ENCODE results near the gene ADAM19.
A peak's percentile ranks its signal among the peaks of the same experiment; 100 is the strongest.

ADAM19 gene

GRCh38 chr5:157506066-157506590, 69.4 kb downstream of the ADAM19 start:
- Histone ChIP-seq H3K36me3 (peaks cover 0 to 11% (median 1%) of the 10 kb centered on the region in 11 experiments; a peak in 7 of 22 replicates), H3K4me2 (peak overlapping the region; percentile 68 to 89 (median 82)), H3K9me3 (replicated peaks in 1 of 11) (peaks cover 0 to 14% (median 9%) of the 10 kb centered on the region in 11 experiments; a peak in 11 of 22 replicates), H4K20me1 (no peaks in the 10 kb centered on the region), H3K4me3 (no peak overlapping the region), H3K27me3 (no peaks in the 10 kb centered on the region), H3K4me1 (peaks cover 63 to 94% (median 90%) of the 10 kb centered on the region in 10 experiments), H3K9ac (peak overlapping the region in 8 of 11 experiments; percentile 6 to 68 (median 34); a peak in 12 of 22 replicates), H3K27ac (peak overlapping the region in 8 of 11 experiments; percentile 34 to 86 (median 75); a peak in 15 of 22 replicates)
- TF ChIP-seq Cebpa-rat (IDR thresholded peaks at IDR 0.05) = no peak

- H3K4me1 ChIP-seq = peaks cover 65 to 98% (median 96%) of the 10 kb centered on the region in 10 experiments
- peaks cover 0 to 11% (median 9%) of the 10 kb centered on the region in 11 experiments; a peak in 11 of 22 replicates for H3K9me3 ChIP-seq (replicated peaks in 1 of 11)
- peak overlapping the region in 8 of 11 experiments; percentile 6 to 68 (median 34); a peak in 12 of 22 replicates for H3K9ac ChIP-seq
- H3K4me3 ChIP-seq = peak overlapping the region in 1 of 10 experiments; percentile 6; a peak in 1 of 20 replicates
- no peaks in the 10 kb centered on the region for H3K27me3 ChIP-seq
- peak overlapping the region in 8 of 11 experiments; percentile 34 to 86 (median 75); a peak in 15 of 22 replicates for H3K27ac ChIP-seq
- peaks cover 0 to 11% (median 0%) of the 10 kb centered on the region in 11 experiments; a peak in 5 of 22 replicates for H3K36me3 ChIP-seq
- peak overlapping the region; percentile 68 to 89 (median 82) for H3K4me2 ChIP-seq
- no peak for TF ChIP-seq Cebpa-rat (IDR thresholded peaks at IDR 0.05)
- H4K20me1 ChIP-seq = no peaks in the 10 kb centered on the region
These were observed 70.1 kb downstream of the ADAM19 start for GRCh38 chr5:157505496-157505895.

GRCh38 chr5:157504053-157504452, 71.5 kb downstream of the ADAM19 start:
- Histone ChIP-seq H3K9ac (no peak overlapping the region), H3K27me3 (no peaks in the 10 kb centered on the region), H3K9me3 (replicated peaks in 1 of 11) (peaks cover 0 to 11% (median 9%) of the 10 kb centered on the region in 11 experiments; a peak in 11 of 22 replicates), H3K4me3 (peak overlapping the region in 4 of 10 experiments; percentile 2 to 29 (median 17); a peak in 4 of 20 replicates), H3K27ac (peak overlapping the region in 7 of 11 experiments; percentile 49 to 86 (median 72); a peak in 15 of 22 replicates), H3K4me2 (peak overlapping the region; percentile 67 to 95 (median 85); a peak in 21 of 22 replicates), H4K20me1 (no peaks in the 10 kb centered on the region), H3K4me1 (peaks cover 65 to 100% (median 98%) of the 10 kb centered on the region in 10 experiments), H3K36me3 (peaks cover 0 to 14% (median 0%) of the 10 kb centered on the region in 11 experiments; a peak in 5 of 22 replicates)
- TF ChIP-seq Cebpa-rat (IDR thresholded peaks at IDR 0.05) = no peak

- peaks cover 0 to 14% (median 0%) of the 10 kb centered on the region in 11 experiments; a peak in 6 of 22 replicates for H3K36me3 ChIP-seq
- peak overlapping the region in 8 of 11 experiments; percentile 24 to 62 (median 46); a peak in 15 of 22 replicates for H3K9ac ChIP-seq
- TF ChIP-seq Cebpa-rat (IDR thresholded peaks at IDR 0.05) = no peak
- no peaks in the 10 kb centered on the region for H4K20me1 ChIP-seq
- peaks cover 0 to 11% (median 9%) of the 10 kb centered on the region in 11 experiments; a peak in 11 of 22 replicates for H3K9me3 ChIP-seq (replicated peaks in 1 of 11)
- H3K27ac ChIP-seq = peak overlapping the region; percentile 4 to 86 (median 69); a peak in 20 of 22 replicates
- H3K4me3 ChIP-seq = no peak overlapping the region
- peaks cover 62 to 86% (median 81%) of the 10 kb centered on the region in 10 experiments for H3K4me1 ChIP-seq
- no peaks in the 10 kb centered on the region for H3K27me3 ChIP-seq
- H3K4me2 ChIP-seq = peak overlapping the region; percentile 69 to 95 (median 85)
These were observed 73.4 kb downstream of the ADAM19 start for GRCh38 chr5:157502143-157502647.

DNA sequence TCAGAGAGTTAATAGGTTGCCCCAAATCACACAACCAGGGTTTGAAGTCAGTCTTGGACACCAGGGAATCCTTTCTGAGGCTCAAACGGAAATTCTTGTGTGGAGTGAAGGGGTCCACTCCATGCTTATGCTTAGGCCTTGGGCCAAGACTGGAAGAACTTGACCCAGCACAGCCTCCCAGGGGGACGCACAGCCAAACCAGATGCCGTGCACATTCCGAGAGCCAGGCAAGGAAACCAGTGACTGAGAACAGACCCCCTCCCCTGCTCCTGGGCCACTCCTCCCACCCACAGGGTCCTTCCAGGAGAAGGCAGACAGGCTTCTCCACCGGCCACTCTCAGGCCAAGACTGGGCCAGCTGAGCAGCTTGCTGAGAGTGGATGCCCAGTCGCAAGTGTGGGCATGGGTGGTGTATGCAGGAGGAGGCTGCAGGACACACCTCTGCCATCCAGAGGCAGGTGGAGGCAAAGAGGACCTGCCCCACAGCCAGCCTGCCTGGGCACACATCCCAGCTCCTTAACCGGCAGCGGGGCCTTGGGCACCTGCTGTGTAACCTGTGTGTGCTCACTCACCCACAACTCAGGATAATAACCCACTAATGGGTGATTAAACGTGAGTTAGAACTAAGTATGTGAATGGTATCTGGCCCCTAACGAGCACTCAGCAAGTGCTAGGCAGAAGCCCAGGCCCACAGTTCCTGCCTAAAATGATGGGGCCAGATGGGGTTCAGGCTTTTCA, 77.5 kb downstream of the ADAM19 start:
- no peak overlapping the region for H3K27ac ChIP-seq

DNA sequence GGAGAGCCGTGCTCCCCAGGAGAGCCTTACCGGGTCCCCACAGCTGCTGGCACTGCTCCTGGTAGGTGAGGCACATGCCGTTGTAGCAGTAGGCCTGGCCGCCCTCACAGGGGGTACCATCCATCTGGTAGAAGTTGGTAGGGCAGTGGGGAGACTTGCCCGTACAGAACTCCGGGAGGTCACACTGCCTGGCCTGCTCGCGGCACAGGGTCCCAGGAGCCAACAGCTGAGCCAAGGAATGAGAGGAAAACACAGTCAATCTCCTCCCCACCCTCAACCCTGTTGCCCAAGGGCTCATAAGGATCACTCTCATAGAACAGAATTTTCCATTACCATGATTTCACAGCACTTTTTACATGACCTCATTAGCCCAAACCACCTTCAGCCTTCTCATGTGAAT, 78.7 kb downstream of the ADAM19 start:
- H3K4me1 ChIP-seq = peaks cover 27 to 48% (median 35%) of the 10 kb centered on the region in 10 experiments
- H3K27ac ChIP-seq = no peak overlapping the region
- H3K4me2 ChIP-seq = no peak overlapping the region
- no peak overlapping the region for H3K4me3 ChIP-seq
- H4K20me1 ChIP-seq = no peaks in the 10 kb centered on the region
- TF ChIP-seq Cebpa-rat (IDR thresholded peaks at IDR 0.05) = no peak
- H3K36me3 ChIP-seq = peaks cover 0 to 40% (median 10%) of the 10 kb centered on the region in 11 experiments; a peak in 11 of 22 replicates
- no peaks in the 10 kb centered on the region for H3K27me3 ChIP-seq
- H3K9ac ChIP-seq = no peak overlapping the region
- no peaks in the 10 kb centered on the region; a peak in 1 of 22 replicates for H3K9me3 ChIP-seq (replicated peaks in 1 of 11)

More for the DNA sequence above, 77.5 kb downstream of the ADAM19 start:
- no peak for TF ChIP-seq Cebpa-rat (IDR thresholded peaks at IDR 0.05)
- H3K4me2 ChIP-seq = no peak overlapping the region
- H3K36me3 ChIP-seq = peaks cover 0 to 29% (median 7%) of the 10 kb centered on the region in 11 experiments; a peak in 9 of 22 replicates
- H3K9ac ChIP-seq = no peak overlapping the region
- peaks cover 38 to 57% (median 47%) of the 10 kb centered on the region in 10 experiments for H3K4me1 ChIP-seq
- no peaks in the 10 kb centered on the region for H3K27me3 ChIP-seq
- H4K20me1 ChIP-seq = no peaks in the 10 kb centered on the region
- no peak overlapping the region for H3K4me3 ChIP-seq
- no peaks in the 10 kb centered on the region; a peak in 1 of 22 replicates for H3K9me3 ChIP-seq (replicated peaks in 1 of 11)

DNA sequence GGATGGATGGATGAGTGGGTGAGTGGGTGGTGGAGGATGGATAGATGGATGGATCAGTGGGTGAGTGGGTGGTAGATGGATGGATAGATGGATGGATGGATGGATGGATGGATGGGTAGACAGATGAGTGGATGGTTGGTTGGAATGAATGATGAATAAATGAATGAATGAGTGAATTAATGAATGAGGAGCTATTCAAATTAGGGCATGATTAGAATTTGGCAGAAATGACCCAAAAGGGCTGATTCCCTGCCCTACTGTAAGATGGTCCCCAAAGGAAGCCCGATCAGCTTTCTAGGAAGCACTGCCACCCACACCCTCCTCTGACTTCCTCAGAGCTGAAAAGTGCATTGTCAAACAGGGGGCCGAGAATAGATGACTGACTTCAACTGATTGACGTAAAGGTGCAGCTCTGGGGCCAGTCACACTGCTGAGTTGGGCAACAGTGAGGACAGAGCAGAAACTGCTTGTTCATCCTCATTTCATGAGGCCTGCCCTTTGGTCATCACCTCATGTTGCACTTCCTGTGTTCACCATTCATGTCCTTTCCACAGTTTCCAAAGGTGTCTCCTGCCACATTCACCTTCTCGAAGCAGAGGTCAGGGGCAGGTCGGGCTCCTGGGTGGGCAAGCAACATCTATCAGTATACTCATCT, 81.3 kb downstream of the ADAM19 start:
- H3K4me1 ChIP-seq = peaks cover 1 to 25% (median 11%) of the 10 kb centered on the region in 10 experiments; a peak in 18 of 20 replicates
- H3K9ac ChIP-seq = no peak overlapping the region
- H3K4me2 ChIP-seq = peak overlapping the region in 7 of 11 experiments; percentile 11 to 63 (median 38); a peak in 14 of 22 replicates
- peak in 1 of 11 experiments; percentile 54; a peak in 2 of 22 replicates for TF ChIP-seq Cebpa-rat (IDR thresholded peaks at IDR 0.05)
- H3K27ac ChIP-seq = peak overlapping the region in 3 of 11 experiments; percentile 26 to 39 (median 35); a peak in 4 of 22 replicates
- no peak overlapping the region for H3K4me3 ChIP-seq
- H3K9me3 ChIP-seq (replicated peaks in 1 of 11) = peaks cover 0 to under 1% (median 0%) of the 10 kb centered on the region in 11 experiments; a peak in 2 of 22 replicates
- peaks cover 0 to 63% (median 12%) of the 10 kb centered on the region in 11 experiments; a peak in 15 of 22 replicates for H3K36me3 ChIP-seq
- no peaks in the 10 kb centered on the region for H4K20me1 ChIP-seq
- H3K27me3 ChIP-seq = no peaks in the 10 kb centered on the region

DNA sequence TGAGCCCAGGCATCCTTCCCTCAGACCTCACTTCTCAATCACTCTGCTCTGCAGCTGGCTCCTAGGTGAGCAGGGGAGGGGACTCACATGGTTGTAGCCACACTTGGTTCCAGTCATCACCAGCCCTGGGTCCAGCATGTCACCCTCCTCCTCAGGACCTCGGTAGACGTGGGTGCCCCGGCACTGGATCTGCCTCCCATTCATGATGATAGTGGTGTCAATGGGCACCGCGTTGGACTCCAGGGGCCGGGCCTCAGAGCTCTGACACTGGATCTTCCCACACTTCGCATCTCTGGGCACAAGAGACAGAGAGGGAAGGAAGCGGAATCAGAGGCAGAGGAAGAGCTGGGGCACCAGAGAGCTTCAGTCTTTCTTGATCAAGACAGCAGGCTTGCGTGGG, 82.7 kb downstream of the ADAM19 start:
- Histone ChIP-seq H3K9ac (no peak overlapping the region), H3K27ac (no peak overlapping the region), H3K4me3 (no peak overlapping the region), H3K27me3 (no peaks in the 10 kb centered on the region), H3K9me3 (replicated peaks in 1 of 11) (peaks cover 0 to 9% (median 0%) of the 10 kb centered on the region in 11 experiments; a peak in 2 of 22 replicates), H3K4me2 (peak overlapping the region in 1 of 11 experiments; percentile 63; a peak in 1 of 22 replicates), H3K4me1 (peaks cover under 1 to 25% (median 10%) of the 10 kb centered on the region in 10 experiments; a peak in 18 of 20 replicates), H3K36me3 (peaks cover 0 to 77% (median 19%) of the 10 kb centered on the region in 11 experiments; a peak in 15 of 22 replicates), H4K20me1 (no peaks in the 10 kb centered on the region)
- TF ChIP-seq Cebpa-rat (IDR thresholded peaks at IDR 0.05) = no peak
